Erythroblast (primary cell): ENCODE measurements around the gene RHOF.

Experiments used
- GATA1 ChIP-seq: IDR thresholded peaks from 2 replicates; pipeline ENCODE4 v1.6.1; 2011; ENCODE audit warnings: low read depth, mild to moderate bottlenecking, control low read depth, low read length, moderate library complexity
- POLR2A ChIP-seq: IDR thresholded peaks from 2 replicates; pipeline ENCODE4 v1.6.1; 2011; ENCODE audit warnings: mild to moderate bottlenecking, low read length

- no peak for TF ChIP-seq POLR2A
- TF ChIP-seq GATA1 = no peak
These were observed 30.2 kb upstream of the RHOF start for GRCh38 chr12:121823727-121824115.
